Epithelial cell of esophagus (primary cell): ENCODE measurements around the gene FGFR1OP2.
"Not testable (repeated sequence)": the region's sequence is repeated elsewhere in the genome, so short reads cannot be mapped to it uniquely, and the experiment has no call there.

Experiments
- DNase-seq: peaks from one replicate; pipeline ENCODE4 v3.0.0; 2010; ENCODE audit warnings: low read depth
- H3K4me3 ChIP-seq: 2 replicates; pipeline ENCODE4 v1.5.1; 2011; ENCODE audit warnings: mild to moderate bottlenecking, low read length, control low read depth
- CTCF ChIP-seq: IDR thresholded peaks from 2 replicates; pipeline ENCODE4 v1.5.1; 2011; ENCODE audit warnings: low read depth, mild to moderate bottlenecking, low read length, control low read depth, inconsistent platforms; ENCODE audit not compliant: insufficient read depth; ENCODE audit errors: missing control alignments

FGFR1OP2 gene

GRCh38 chr12:26937863-26938700 is at the start of gene FGFR1OP2, which contains the start of gene INTS13:
Gene FGFR1OP2 (plus strand): TSS chr12:26938470. CDS start chr12:26954159, 15,689 bp downstream.
Gene INTS13 (minus strand): TSS chr12:26937981. CDS start chr12:26936803, 1,178 bp downstream.
- DNase-seq: peak; percentile 98
- no peak for TF ChIP-seq CTCF
- peak within 1 kb of the TSS; percentile 93 for H3K4me3 ChIP-seq

GRCh38 chr12:26890784-26891183 is 47.5 kb upstream of the FGFR1OP2 start:
- H3K4me3 ChIP-seq: no peak overlapping the region
- DNase-seq: no peak
- TF ChIP-seq CTCF: no peak

GRCh38 chr12:26891704-26892103 is 46.6 kb upstream of the FGFR1OP2 start:
- DNase-seq: no peak
- no peak overlapping the region for H3K4me3 ChIP-seq
- TF ChIP-seq CTCF: no peak

GRCh38 chr12:26895672-26896071 is 42.6 kb upstream of the FGFR1OP2 start:
- DNase-seq: no peak
- H3K4me3 ChIP-seq: no peak overlapping the region
- no peak for TF ChIP-seq CTCF

- no peak for TF ChIP-seq CTCF
These were observed 41.4 kb upstream of the FGFR1OP2 start for GRCh38 chr12:26896913-26897312.

GRCh38 chr12:26903396-26903795 is 34.9 kb upstream of the FGFR1OP2 start:
- H3K4me3 ChIP-seq, DNase-seq: not testable (repeated sequence)

More at GRCh38 chr12:26896913-26897312, 41.4 kb upstream of the FGFR1OP2 start:
- H3K4me3 ChIP-seq: no peak overlapping the region
- no peak for DNase-seq

GRCh38 chr12:26906024-26906423 is 32.2 kb upstream of the FGFR1OP2 start:
- DNase-seq: no peak
- no peak for TF ChIP-seq CTCF
- no peak overlapping the region for H3K4me3 ChIP-seq
